ENCODE data around the gene ARID5A.

The ARID5A gene

DNA sequence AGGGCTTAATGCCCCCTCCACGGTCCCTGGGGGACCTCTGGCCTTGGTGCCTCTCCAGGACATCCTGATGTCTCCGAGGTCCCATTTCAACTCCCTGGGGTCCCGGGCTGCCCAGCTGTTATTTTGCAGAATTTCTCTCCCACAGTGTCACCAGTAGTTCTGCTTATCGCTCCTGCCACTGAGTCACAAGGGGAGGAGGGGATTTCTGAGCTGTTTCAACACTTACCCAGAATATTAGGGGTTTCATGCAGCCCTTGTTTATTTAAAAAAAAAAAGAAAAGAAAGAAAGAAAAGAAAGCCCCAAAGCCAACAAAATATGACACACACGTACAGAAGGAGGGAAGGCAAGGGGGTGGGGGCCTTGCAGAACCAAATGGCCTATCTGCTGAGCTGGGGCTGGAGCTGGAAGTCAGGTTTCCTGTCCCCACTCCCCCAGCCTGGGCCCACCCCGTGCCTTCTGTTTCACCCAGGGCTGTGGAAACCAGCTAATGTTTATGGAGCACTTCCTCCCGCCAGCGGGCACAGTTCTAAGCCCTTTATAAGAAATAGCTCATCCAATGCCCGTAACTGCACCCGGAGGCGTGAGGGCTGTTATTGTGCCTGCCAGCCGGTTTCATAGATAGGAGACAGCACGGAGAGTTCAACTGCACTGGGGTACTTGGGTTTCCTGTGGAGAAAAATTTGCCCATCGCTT is 8.4 kb upstream of the ARID5A start:
- DNase-seq = no peak

DNA sequence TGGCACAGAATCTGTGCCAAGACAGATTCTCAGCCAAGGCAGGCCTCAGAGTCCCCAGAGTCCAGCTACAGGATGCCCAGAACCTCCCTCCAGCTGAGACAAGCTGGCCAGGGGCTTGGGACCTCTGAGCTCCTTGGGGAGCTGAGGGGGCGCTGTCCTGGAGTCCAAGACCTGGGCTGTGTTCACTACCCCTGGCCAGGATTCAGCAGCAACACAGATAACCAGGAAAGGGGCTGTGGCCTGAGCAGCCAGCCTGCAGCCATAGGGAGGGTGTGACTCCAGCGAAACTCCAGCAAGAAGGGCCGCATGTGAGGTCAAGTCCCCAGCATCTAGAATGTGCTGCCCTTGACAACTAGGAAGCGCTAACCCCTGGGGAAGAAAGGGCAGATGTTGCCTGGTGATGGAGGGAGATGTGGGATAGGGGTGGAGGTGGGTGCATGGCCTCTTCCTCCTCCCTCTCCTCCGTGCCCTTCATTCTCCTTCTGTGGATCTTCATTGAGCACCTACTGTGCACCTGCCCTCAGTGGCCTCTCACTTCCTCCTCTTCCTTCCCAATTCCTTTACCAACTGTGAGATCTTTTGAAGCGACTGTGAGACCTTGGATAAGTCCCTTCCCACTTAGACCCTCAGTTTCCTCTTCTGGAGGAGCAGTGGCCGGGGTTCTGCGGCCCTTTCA is 7.7 kb upstream of the ARID5A start:
- DNase-seq = no peak

DNA sequence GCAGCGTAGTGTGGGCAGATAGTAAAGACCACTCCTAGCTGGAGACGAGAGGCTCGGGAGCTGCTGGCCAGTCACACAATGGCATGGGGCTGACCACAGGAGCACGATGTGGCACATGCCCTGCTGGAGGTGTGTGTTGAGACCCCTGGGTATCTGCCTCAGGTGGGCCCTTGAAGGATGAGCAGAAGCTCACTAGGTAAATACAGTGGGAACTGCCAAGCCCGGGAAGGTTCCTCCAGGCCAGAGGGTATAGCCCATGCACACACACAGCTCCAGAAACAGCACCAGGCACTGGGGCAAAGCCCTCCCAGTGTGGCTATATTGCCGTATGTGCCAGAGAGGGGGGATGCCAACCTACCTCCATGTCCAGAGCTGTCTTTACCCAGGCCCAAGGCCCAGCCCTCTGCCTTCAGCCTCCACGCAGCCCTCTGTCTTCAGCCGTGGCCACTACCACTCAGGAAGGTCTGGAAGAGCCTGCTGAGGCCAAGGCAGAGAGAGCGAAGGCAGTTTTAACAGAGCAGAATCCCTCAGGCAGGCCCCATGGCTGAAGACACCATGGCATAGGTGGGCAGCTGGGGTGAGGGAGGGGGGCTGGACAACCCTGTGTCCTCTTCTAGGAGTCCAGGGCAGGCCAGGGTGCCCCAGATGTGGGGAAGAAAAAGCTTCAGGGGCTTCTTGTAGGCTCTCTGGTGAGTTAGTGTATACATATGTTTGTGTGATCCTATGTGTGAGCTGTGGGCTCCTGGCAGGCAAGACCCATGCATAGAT is 7.0 kb upstream of the ARID5A start:
- no peak for DNase-seq

DNA sequence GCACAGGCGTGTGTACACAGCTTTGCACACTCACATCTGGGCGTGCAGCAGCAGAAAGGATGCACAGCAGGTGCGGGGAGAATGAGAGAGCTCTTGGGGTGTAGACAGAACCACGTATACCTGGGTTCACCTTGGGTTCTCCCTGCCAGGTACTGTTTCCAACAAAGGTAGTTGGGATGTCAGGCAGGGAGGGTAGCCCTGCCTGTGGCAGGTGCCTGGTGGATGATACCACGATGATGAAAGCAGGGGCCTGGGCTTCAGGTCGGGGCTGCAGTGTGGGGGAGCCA is 6.5 kb upstream of the ARID5A start:
- DNase-seq = no peak

DNA sequence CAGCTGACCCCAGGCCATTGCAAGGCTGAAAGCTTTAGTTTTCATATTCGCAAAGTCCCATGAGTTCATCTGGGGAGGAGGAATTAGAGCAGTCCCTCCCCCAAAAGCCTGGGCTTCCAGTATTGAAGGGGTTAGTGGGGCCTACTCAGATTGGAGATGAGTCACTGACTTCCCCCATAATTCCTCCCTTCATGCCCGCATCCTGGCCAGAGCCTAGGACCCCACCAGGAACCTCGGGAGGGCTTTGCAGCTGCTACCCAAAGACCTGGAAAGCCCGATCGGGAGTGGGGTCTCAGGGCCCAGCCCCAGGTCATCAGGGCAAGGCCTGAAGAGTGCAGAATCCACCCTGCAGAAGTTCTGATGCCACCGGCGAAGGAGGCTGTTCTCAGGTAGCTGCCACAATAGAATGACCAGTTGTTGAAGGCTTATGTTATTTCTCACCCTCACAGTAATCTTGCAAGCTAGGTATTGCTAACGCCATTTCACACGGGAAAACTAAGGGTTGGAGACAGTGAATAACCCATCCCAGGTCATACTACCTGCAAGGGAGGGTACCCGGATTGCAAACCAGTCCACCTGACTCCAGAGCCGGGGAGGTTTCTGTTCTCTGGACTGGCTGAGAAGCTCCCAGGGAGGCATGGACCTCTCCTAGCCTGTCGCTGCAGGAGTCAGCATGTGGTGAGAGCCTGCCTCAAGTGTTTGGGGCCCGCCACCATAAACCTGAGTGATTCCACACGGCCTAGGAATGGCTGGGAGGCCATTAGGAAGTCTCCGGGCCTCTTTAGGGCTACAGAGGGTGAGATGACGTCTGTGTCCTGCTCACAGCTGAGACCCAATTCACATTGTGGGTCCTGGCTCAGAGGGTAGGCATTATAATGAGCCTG is 5.8 kb upstream of the ARID5A start:
- DNase-seq = no peak

DNA sequence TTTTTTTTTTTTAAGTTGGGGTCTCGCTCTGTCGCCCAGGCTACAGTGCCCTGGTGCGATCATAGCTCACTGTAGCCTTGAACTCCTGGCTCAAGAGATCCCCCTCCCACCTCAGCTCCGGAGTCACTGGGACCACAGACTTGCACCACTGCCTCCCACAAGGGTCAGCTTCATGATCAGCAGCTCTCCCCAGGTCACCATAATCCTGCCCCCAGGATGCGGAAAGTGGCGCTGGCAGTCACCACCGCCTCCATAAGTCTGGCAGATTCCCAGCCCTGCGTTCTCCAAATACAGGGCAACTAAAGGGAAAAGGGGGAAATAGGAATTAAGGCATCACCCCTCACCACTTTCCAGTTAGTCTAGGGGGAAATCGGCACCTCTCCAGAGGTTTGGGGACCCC is 5.2 kb upstream of the ARID5A start:
- DNase-seq = no peak

DNA sequence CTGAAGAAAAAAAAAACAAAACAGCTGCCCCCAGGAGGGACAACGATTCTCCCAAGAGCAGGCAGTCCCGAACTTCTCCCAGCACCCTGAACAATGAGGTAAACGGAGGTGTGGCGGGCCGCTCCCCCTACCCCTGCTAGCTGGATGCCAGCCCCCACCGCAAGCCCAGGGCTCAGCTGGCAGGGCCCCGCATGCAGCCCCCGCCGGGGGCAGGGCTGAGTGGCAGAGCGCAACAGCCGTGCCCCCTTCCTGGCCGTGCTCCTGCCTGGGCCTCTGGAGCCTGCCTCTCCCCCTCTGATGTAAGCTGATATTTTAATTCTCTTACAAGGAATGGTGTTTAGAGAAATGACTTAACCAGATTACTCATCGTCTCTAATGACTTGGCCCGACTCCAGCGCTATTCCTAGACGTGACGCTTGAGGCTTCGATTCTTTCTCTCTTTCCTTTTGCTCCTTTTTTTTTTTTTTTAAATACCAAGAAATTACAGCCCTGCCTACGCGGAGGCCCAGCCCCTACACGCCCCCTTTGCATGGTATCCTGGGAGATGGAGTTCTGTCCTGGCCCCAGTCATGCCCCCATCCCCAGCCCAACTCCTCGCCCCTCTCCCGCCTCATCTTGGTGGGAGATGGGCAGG is 4.6 kb upstream of the ARID5A start:
- peak; percentile 100 for DNase-seq

DNA sequence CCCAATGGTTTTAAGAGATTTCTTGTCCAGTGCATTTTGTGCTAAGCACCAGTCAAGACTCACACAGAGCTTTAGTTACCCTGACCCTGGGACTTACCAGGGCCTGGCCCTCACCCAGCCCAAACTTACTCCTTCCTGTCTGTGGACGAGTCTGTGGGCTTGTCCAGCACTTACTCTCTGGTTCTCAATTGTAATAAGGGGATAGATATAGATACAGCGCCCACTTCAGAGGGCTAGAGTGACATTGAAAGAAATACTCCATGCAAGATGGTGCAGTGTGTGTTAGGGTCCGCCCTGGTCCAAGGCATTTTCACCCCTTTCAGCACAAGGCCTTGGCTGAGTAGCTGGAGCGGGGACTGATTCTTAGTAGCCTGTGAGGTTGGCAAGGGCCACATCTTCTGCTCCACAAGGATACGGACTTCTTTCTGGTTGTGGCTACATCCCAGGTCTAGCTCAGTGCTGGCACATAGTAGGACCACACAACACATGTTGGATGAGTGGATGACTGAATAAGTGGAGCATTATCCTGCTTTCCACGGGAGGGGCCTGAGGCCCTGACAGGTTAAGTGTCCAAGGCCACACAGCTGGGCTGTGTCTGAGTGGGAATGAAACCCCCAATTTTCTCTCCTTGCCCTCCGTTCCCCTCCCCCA is 3.8 kb upstream of the ARID5A start:
- DNase-seq = no peak

DNA sequence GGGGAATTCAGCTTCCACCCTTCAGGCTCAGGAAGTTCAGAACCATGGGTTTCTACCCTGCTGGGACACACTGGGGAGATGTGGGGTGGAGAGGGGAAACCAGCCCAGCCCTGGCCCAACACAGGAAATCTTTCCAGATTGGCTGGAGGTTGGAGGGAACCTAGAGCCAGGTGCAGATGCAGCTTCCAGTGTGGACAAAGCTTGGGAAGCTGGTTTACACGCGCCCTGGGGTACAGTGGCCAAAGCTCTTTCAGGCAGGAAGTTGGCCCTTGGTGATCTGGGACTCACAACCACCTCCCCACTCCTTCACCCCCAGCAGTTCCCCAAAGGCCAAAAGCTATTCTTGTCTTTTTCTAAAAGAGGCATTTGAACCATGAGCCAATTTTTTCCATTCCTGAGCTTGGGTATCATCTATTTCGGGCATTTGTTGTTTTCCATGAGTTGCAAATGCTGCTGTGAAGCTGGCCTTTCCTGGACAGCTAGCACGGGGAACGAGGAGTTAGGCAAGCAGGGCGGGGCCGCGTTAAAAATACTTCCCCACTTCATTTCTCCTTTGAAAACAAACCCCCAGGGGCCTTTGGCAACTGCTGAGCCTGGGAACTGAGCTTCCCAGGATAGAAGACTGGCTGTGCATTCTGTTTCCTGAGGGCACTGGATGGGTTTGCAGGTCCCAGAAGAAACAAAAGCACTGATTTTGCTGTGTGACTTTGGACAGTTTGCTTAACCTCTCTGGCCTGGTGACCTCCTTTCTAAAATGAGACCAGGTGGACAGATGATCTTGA is 3.1 kb upstream of the ARID5A start:
- DNase-seq = no peak

DNA sequence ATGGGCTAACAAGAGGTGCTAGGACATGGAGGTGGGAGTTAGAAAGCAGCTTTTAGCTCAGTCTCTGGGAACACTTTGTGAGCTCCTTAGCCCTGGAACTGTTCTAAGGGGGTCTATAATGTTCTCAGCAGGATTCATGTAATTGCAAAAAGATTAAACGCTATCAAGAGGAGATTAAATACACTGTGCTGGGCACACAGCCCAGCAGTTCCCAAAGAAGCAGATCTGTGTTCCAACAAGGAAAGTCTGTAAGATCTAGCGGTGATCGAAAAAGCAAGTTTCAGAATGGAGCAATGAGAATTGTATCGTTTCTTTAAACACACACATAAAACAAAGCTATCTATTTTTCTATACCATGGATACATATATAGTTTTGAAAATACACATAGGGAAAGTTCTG is 2.4 kb upstream of the ARID5A start:
- DNase-seq = no peak

DNA sequence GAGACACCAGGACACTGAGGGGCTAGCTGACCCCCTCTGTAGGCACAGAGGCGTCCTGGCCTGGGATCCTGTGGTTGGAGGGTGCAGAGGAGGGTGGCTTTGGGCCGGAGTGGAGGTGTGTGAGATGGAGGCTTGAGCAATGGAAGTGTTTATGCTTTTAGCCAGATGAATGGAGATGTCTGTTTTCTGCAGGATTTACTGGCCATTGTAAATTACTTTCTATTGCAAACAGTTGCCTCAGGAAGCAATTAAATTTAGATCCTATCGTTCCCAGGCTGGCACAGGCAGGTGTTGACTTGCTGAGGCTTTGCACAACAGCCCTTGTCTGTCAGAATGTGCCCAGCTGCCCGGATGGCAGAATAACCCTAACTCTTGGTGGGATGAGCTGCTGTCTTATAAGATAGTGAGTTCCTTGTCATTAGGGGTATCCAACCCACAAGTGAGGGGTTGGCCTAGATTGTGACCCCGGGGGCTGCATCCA is 1.8 kb upstream of the ARID5A start:
- DNase-seq = no peak

DNA sequence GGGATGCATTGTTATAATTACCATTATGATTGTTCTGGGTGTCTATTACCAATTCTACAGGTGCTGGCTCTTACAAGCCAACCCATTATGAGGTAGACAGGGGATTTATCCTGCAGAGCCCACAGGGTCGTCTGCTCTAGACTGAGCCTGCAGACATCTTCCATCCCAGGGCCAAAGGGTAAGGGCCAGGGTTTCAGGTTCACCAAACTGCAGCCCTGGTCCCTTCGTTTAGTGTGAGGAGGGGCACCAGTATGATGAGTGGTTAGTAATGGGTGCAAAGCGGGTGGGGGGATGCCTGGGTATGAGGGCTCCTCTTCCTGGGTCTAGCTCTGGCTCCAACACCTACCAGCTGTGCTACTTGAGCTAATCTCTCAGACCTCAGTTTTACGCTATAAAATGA is 1.2 kb upstream of the ARID5A start:
- DNase-seq = no peak

DNA sequence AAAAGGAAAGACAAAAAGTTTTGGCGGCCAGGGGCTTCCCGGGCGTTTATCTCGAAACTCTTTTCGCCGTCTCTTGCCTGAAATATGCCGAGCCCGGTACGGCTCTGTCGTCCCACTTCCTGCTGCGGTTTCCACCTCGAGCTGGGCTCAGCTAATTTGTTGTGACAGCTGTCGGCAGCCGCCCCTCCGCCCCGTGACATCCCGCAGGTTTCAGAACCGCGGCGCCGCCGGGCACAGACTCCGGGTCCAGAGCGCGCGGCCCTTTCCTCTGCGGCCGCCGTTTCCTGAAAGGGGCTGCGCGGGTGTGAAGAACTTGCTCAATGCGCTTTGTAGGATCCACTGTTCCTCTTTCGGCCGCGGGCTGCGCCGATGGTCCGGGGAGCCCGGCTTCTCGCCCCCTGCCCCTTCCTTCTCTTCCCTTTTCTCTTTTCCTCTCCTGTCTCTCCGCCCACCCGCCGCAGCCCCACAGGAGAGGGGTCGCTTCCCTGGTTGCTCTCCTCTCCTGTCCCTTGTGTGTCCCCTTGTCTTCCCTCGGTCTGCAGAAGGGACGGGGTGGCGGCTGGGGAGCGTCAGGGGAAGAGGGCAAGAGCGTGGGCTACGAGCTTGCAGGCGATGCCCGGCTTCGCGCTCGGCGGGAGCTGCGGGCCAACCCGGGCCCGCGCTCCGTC is 648 bp downstream of the ARID5A start:
- peak; percentile 20 for DNase-seq

DNA sequence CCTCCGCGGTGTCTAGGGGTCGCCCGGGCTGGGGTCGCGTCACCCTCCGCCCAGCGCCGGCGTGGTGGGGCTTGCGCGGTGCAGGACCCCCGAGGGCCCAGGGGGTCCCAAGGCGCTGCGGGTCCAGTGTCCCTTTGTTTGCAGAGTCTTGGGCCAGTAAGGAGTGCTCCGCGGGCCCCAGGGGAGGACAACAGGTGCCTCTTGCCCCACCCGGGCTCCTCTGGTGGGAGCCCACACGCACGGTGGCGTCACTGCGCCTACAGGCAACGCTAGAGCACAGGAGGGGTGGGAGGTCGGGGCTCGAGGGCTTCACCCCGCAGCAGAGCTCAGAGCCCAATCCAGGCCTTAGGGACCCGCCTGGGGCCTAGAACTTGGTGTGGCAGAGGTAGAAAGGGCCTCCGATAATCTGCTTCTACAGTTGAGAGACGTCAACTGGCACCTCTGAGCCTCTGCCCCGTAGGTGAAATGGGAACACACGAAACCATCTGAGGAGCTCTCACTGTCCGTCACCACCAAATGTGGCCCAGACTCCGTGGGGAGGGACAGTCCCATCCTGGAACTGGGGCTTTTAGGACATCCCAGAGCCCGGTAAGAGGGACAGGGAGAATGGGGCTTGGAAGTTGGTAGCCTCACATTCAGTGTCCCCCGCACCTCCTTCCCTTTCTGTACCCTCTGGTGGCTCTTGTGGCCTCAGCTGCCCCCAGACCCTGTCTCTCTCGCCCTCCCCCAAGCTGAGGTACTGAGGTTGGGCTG is 1.4 kb downstream of the ARID5A start:
- DNase-seq = no peak

DNA sequence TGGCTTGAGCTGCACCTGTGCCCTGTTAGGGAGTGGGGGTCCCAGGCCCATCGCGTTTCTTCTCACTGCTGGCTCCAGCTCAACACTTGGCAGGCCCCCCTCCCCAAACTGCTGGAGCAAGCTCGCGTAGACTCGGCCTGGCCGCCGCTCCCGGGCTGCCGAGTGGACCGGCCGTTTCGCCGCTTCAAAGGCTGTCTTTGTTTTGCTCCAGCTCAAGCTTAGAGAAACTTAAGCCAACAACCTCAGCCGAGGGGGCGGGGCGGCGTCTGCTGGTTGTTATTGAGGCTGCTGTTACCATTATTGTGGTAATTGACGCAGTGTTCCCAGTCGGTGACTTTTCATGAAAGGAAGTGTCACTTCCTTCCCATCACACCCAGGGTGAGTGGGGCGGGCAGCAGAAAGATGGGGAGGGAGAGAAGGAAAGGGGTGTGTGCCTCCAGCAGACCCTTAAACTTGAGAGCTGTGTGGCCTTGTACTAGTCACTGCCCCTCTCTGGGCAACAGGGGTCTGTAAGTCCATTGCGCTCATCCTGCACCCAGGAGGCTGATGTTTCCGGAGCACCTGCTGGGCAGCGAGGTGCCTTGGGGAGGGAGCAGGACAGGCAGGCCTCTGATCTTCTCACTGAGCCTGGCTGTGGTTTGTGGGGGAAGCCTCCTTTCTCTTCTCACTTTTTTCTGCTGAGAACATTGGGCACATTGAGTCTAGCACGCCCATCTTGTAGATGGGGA is 2.1 kb downstream of the ARID5A start:
- DNase-seq = no peak

DNA sequence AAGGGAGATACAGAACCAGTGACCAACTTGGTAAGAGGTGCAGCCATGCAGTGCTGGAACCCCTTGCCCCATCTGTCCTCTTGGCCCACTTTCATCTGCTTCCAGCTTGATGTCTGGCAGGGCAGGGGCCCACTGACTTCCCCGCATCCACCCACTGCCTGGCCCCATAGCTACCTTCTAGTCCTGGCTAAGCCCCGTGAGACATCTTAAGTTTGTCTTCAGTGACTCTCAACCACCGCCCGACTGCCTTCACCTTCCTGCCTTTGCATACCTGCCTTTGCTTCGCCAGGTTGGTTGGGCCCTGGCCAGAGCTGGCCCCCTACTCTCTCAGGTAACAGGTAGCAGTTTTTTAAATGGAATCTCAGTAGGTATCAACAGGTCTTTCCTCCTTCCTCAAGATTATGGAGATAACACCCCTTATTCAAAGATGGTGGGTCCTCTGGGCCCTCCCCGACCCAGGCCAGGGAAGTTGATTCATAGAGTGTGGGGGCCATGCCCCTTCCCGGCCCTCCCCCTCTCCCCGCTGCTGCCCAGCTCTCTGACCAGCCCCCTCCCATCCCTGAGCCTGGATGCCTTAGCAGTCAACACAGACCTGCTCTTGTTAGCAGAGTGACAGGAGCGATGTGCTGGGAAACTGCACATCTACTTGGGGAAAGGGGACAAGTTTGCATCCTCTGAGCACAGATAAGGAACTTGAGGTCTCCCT is 2.8 kb downstream of the ARID5A start:
- no peak for DNase-seq

DNA sequence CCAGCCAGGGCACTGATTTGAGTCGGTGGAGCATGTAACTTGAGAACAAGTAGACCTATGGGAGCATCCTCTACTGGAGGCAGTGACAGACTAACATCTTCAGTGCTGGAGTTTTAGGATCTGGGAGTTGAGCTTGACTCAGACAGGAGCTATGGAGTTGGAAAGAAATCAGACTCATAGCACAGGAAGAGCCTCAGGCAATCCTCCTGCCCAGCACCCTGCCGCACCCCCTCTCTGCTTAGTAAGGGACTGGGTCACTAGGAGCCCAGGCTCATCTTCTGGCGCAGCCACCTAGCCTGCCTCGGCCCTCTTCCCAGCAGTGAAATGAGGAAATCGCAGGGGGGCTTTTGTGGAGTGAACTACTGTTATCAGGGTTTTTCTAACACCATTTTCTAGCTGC is 3.6 kb downstream of the ARID5A start:
- no peak for DNase-seq

DNA sequence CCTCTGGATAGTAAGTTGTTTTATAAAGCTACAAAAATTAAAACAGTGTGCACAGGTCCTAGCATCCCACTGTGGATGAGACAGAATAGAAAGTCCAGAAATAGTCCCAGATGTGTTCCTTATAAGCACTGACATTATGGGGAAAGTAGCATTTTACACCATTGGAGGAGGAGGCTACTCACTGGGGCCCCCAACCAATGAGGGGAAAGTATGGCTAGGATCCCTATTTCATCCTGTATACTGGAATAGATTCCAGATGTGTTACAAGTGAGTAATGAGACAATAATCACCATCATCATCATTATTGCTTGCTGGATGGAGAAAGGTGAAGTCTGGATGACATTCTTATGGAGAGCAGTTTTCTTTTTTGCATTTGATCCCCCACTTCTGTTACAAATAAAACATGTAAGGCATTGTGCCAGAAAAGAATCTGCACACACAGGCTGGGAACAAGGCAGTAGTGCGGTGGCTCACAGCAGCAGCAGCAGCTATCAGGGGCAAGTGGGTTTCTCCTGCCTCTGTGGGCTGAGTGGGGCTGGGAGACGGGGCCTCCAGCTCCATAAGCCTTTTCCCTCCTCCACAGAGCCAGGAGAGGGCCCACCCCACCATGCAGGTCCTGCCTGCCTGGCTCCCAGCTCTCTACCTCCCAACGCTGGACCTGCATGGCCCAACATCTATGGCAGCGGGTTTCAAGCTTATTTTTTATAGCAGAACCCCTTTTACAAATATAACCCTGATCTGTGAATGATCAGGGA is 5.0 kb downstream of the ARID5A start:
- no peak for DNase-seq

Data from kidney glomerular epithelial cell (primary cell).